SK-N-SH (cell line): ENCODE results near the gene KDM1A. TPM values are rescaled to one million over a fixed set of nuclear protein-coding genes. Genes with fewer than 3 reads are reported as not detected.
A peak's percentile ranks its signal among the peaks of the same experiment; 100 is the strongest.

Experiments used
- CTCF ChIA-PET: fragments of 300-600, 350-600 bp; formaldehyde crosslinking; extraction: SDS; loops from one replicate; lab custom pipeline; 2021; lab: Yijun Ruan, JAX
- POLR2A ChIA-PET: fragments of 350-600 bp; sonication (Branson Sonifier 250); formaldehyde crosslinking; extraction: SDS; loops from one replicate; lab custom pipeline; 2020; ENCODE audit warnings: antibody characterized with exemption, inconsistent platforms; lab: Yijun Ruan, JAX
- DNase-seq: peaks from one replicate; pipeline ENCODE4 v3.0.0; 2012
- H2AFZ ChIP-seq: fragments of 200-600 bp; sonication (generic); 2 replicates; pipeline ENCODE4 v1.8.1; 2016; ENCODE audit warnings: antibody characterized with exemption, mild to moderate bottlenecking, low read depth
- H3F3A ChIP-seq: fragments of 200-600 bp; sonication (generic); replicated peaks from 2 replicates; pipeline ENCODE3; 2016; ENCODE audit warnings: antibody characterized with exemption, mild to moderate bottlenecking; ENCODE audit not compliant: insufficient read depth
- H3K27ac ChIP-seq, 2 experiments: fragments of 200-500 bp in 1 of 2; fragments of 200-600 bp in 1 of 2; sonication (Bioruptor generic) in 1 of 2; sonication (generic), shearing (Covaris generic) in 1 of 2; 2 replicates each; pipeline versions ENCODE4 v1.5.1 to v1.6.1; 2014 to 2016; ENCODE audit warnings: low read depth in 2 of 2, inconsistent platforms in 1 of 2, low read length in 1 of 2, mild to moderate bottlenecking in 1 of 2, mixed read lengths in 1 of 2
- H3K27me3 ChIP-seq: fragments of 200-600 bp; sonication (generic), shearing (Covaris generic); 2 replicates; pipeline ENCODE4 v1.6.1; 2016; ENCODE audit warnings: mixed run types; ENCODE audit not compliant: insufficient read depth
- H3K36me3 ChIP-seq, 2 experiments: fragments of 200-500 bp in 1 of 2; fragments of 200-600 bp in 1 of 2; sonication (Bioruptor generic) in 1 of 2; sonication (generic) in 1 of 2; replicated peaks in 1 of 2; 2 replicates each; pipeline versions ENCODE3 to v1.5.1; 2014 to 2016; ENCODE audit warnings: low read length in 1 of 2, mild to moderate bottlenecking in 1 of 2; ENCODE audit not compliant: insufficient read depth in 2 of 2, control insufficient read depth in 1 of 2
- H3K4me1 ChIP-seq, 2 experiments: fragments of 200-500 bp in 1 of 2; fragments of 200-600 bp in 1 of 2; sonication (Bioruptor generic) in 1 of 2; sonication (generic), shearing (Covaris generic) in 1 of 2; 2 replicates each; pipeline versions ENCODE4 v1.5.1 to v1.6.1; 2014 to 2016; ENCODE audit warnings: low read depth in 1 of 2, low read length in 1 of 2, mixed run types in 1 of 2; ENCODE audit not compliant: insufficient read depth in 2 of 2, control insufficient read depth in 1 of 2
- H3K4me2 ChIP-seq: fragments of 200-600 bp; sonication (generic), shearing (Covaris generic); 2 replicates; pipeline ENCODE4 v1.6.1; 2017; ENCODE audit warnings: mixed run types
- H3K4me3 ChIP-seq, 2 experiments: fragments of 200-500 bp in 1 of 2; fragments of 200-600 bp in 1 of 2; sonication (Bioruptor generic) in 1 of 2; sonication (generic), shearing (Covaris generic) in 1 of 2; 2 replicates each; pipeline versions ENCODE4 v1.5.1 to v1.8.1; 2014 to 2016; ENCODE audit warnings: low read depth in 2 of 2, inconsistent platforms in 1 of 2, low read length in 1 of 2, mild to moderate bottlenecking in 1 of 2, mixed read lengths in 1 of 2, moderate library complexity in 1 of 2
- H3K79me2 ChIP-seq: fragments of 200-600 bp; sonication (generic); 2 replicates; pipeline ENCODE4 v1.8.1; 2017; ENCODE audit warnings: mild to moderate bottlenecking; ENCODE audit not compliant: insufficient read depth
- H3K9ac ChIP-seq: fragments of 200-600 bp; sonication (generic); 2 replicates; pipeline ENCODE4 v1.6.1; 2017; ENCODE audit warnings: mixed run types
- H3K9me2 ChIP-seq: fragments of 200-600 bp; sonication (generic); 2 replicates; pipeline ENCODE4 v1.6.1; 2017; ENCODE audit warnings: mixed run types
- H3K9me3 ChIP-seq: fragments of 200-600 bp; sonication (generic); 2 replicates; pipeline ENCODE4 v1.6.1; 2017; ENCODE audit warnings: mixed run types, mild to moderate bottlenecking, moderate library complexity
- H4K20me1 ChIP-seq: fragments of 200-600 bp; sonication (generic); 2 replicates; pipeline ENCODE4 v1.6.1; 2017; ENCODE audit warnings: mild to moderate bottlenecking, mixed run types; ENCODE audit not compliant: insufficient read depth
- CHD2 ChIP-seq: fragments of 150-350 bp; IDR thresholded peaks from 2 replicates; pipeline ENCODE4 v1.6.1; 2018; ENCODE audit warnings: low read length; ENCODE audit not compliant: partially characterized antibody
- ELF1 ChIP-seq: IDR thresholded peaks from 2 replicates; pipeline ENCODE4 v1.4.0; 2012
- EP300 ChIP-seq, 2 experiments: IDR thresholded peaks; 2 replicates each; pipeline versions ENCODE4 v1.4.0 to v1.6.1; 2012; ENCODE audit warnings: borderline replicate concordance in 1 of 2, low read depth in 1 of 2, low read length in 1 of 2
- FOSL2 ChIP-seq: IDR thresholded peaks from 2 replicates; pipeline ENCODE4 v1.4.0; 2012; ENCODE audit warnings: low read depth, mild to moderate bottlenecking, moderate library complexity, borderline replicate concordance
- FOXJ3 ChIP-seq: sonication (generic); formaldehyde crosslinking; IDR thresholded peaks from 2 replicates; pipeline ENCODE4 v1.5.1; 2020; ENCODE audit warnings: mild to moderate bottlenecking, missing genetic modification reagents
- FOXM1 ChIP-seq: IDR thresholded peaks from 2 replicates; pipeline ENCODE4 v1.4.0; 2012; ENCODE audit warnings: low read depth, mild to moderate bottlenecking
- GABPA ChIP-seq: IDR thresholded peaks from 2 replicates; pipeline ENCODE4 v1.4.0; 2012; ENCODE audit warnings: low read depth, mild to moderate bottlenecking
- GATA2 ChIP-seq: sonication (generic); formaldehyde crosslinking; IDR thresholded peaks from 2 replicates; pipeline ENCODE4 v1.5.0; 2020; ENCODE audit warnings: mild to moderate bottlenecking, missing genetic modification reagents
- JUND ChIP-seq: IDR thresholded peaks from 2 replicates; pipeline ENCODE4 v1.4.0; 2012
- MEF2A ChIP-seq: IDR thresholded peaks from 2 replicates; pipeline ENCODE4 v1.4.0; 2012; ENCODE audit warnings: low read depth, borderline replicate concordance
- NFIC ChIP-seq: IDR thresholded peaks from 2 replicates; pipeline ENCODE4 v1.4.0; 2012; ENCODE audit warnings: borderline replicate concordance
- RAD21 ChIP-seq: IDR thresholded peaks from 2 replicates; pipeline ENCODE4 v1.6.1; 2012; ENCODE audit warnings: mild to moderate bottlenecking, low read length
- RFX5 ChIP-seq: IDR thresholded peaks from 2 replicates; pipeline ENCODE4 v1.6.1; 2012; ENCODE audit warnings: mild to moderate bottlenecking, improper control_type of control experiment, low read length
- RXRA ChIP-seq: IDR thresholded peaks from 2 replicates; pipeline ENCODE4 v1.4.0; 2012; ENCODE audit warnings: low read depth, mild to moderate bottlenecking, borderline replicate concordance
- SMC3 ChIP-seq: IDR thresholded peaks from 2 replicates; pipeline ENCODE4 v1.6.1; 2012; ENCODE audit warnings: low read depth, low read length, improper control_type of control experiment
- TAF1 ChIP-seq: IDR thresholded peaks from 2 replicates; pipeline ENCODE4 v1.6.1; 2012; ENCODE audit warnings: low read depth, mild to moderate bottlenecking, low read length, moderate library complexity, borderline replicate concordance
- TCF12 ChIP-seq: IDR thresholded peaks from 2 replicates; pipeline ENCODE4 v1.4.0; 2012
- TEAD4 ChIP-seq: IDR thresholded peaks from 2 replicates; pipeline ENCODE4 v1.4.0; 2012; ENCODE audit warnings: mild to moderate bottlenecking, borderline replicate concordance; ENCODE audit not compliant: insufficient read depth
- YY1 ChIP-seq: IDR thresholded peaks from 2 replicates; pipeline ENCODE4 v1.4.0; 2012; ENCODE audit warnings: low read depth, mild to moderate bottlenecking
- WGBS: methylation state at CpG from one replicate; pipeline ENCODE4 v1.1.6; 2017; ENCODE audit warnings: low lambda C conversion rate; 5-methylcytosine and 5-hydroxymethylcytosine counted together
- polyA plus RNA-seq, 3 experiments: library from polyadenylated mRNA; depleted of rRNA; stranded (reverse); fragments of >200 nt; gene quantifications; 2 replicates each; pipeline ENCODE4 v1.2.3, GENCODE V29; 2012
- TF ChIP-seq, protein P1 (sequence below): fragments of 150-350 bp; IDR thresholded peaks from 2 replicates; pipeline ENCODE4 v1.6.1; 2017; ENCODE audit warnings: antibody characterized with exemption, low read length, low read depth, borderline replicate concordance
- TF ChIP-seq, protein P2 (sequence below): IDR thresholded peaks from 2 replicates; pipeline ENCODE4 v1.6.1; 2012; ENCODE audit warnings: mild to moderate bottlenecking, low read depth, low read length, moderate library complexity
- TF ChIP-seq, protein P3 (sequence below): IDR thresholded peaks from 2 replicates; pipeline ENCODE4; 2012
- TF ChIP-seq, protein P4 (sequence below): fragments of 150-350 bp; IDR thresholded peaks from 2 replicates; pipeline ENCODE4 v1.6.1; 2016; ENCODE audit warnings: mild to moderate bottlenecking, low read depth, low read length
- TF ChIP-seq, protein P5 (sequence below): IDR thresholded peaks from 2 replicates; pipeline ENCODE4 v1.4.0; 2012; ENCODE audit warnings: low read depth
- TF ChIP-seq, protein P6 (sequence below): IDR thresholded peaks from 2 replicates; pipeline ENCODE4 v1.4.0; 2012; ENCODE audit warnings: low read depth, borderline replicate concordance

Gene KDM1A
- polyA plus RNA-seq, 1 of the 3 experiments (the other 2 are of a cell fraction): 71.0 TPM

DNA sequence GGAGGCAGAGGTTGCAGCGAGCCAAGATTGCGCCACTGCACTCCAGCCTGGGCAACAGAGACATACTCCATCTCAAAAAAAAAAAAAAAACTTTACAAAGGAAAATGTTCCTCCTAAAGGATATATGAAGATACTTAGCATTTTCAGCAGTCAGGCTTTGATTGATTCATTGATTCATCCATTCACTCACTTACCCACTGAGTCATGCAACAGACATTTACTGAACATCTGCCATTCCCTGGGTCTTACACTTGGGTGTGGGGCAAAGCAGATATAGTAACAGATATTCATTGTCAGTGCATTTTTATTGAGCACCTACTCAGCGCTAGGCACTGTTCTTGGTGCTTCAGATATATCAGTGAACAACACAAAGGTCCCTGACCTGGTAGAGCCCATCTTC lies 41.0 kb upstream of the KDM1A start:
- Histone ChIP-seq H3K27ac (no peak overlapping the region), H3K9me3 (no peaks in the 10 kb centered on the region), H3K4me1 (peaks cover 0 to 13% of the 10 kb centered on the region in 2 experiments; a peak in 2 of 4 replicates), H3K4me3 (no peak overlapping the region), H3K4me2 (no peak overlapping the region), H3K9me2 (no peaks in the 10 kb centered on the region), H3K9ac (no peak overlapping the region), H3K36me3 (no peaks in the 10 kb centered on the region), H3F3A (peaks cover 3% of the 10 kb centered on the region), H3K27me3 (no peaks in the 10 kb centered on the region; the same call in 1 of the 2 replicates), H2AFZ (no peak overlapping the region), H3K79me2 (no peaks in the 10 kb centered on the region), H4K20me1 (no peaks in the 10 kb centered on the region)
- POLR2A ChIA-PET: no interaction called here
- 84% methylated on average over 3 of the region's 3 CpGs for WGBS
- no peak for DNase-seq
- CTCF ChIA-PET: interaction anchor here (1.7 to 11.2 kb wide), 4 partner anchors 13 to 212 kb away, joined by 4 to 159 read pairs (median 10); no protein-coding TSS in a partner anchor
- TF ChIP-seq RFX5: no peak
- TF ChIP-seq FOSL2: peak; percentile 68; the same call in 1 of the 2 replicates
- TF ChIP-seq, protein P1, sequence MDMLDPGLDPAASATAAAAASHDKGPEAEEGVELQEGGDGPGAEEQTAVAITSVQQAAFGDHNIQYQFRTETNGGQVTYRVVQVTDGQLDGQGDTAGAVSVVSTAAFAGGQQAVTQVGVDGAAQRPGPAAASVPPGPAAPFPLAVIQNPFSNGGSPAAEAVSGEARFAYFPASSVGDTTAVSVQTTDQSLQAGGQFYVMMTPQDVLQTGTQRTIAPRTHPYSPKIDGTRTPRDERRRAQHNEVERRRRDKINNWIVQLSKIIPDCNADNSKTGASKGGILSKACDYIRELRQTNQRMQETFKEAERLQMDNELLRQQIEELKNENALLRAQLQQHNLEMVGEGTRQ: no peak
- TF ChIP-seq CHD2: no peak
- TF ChIP-seq GATA2 (CRISPR knock-in tag): no peak
- TF ChIP-seq ELF1: no peak
- no peak for TF ChIP-seq EP300 (IDR thresholded peaks at IDR 0.05; ENCODE audit: borderline replicate concordance in 1 of 2, low read depth in 1 of 2, low read length in 1 of 2)
- no peak for TF ChIP-seq RAD21
- no peak for TF ChIP-seq FOXM1
- TF ChIP-seq, protein P2, sequence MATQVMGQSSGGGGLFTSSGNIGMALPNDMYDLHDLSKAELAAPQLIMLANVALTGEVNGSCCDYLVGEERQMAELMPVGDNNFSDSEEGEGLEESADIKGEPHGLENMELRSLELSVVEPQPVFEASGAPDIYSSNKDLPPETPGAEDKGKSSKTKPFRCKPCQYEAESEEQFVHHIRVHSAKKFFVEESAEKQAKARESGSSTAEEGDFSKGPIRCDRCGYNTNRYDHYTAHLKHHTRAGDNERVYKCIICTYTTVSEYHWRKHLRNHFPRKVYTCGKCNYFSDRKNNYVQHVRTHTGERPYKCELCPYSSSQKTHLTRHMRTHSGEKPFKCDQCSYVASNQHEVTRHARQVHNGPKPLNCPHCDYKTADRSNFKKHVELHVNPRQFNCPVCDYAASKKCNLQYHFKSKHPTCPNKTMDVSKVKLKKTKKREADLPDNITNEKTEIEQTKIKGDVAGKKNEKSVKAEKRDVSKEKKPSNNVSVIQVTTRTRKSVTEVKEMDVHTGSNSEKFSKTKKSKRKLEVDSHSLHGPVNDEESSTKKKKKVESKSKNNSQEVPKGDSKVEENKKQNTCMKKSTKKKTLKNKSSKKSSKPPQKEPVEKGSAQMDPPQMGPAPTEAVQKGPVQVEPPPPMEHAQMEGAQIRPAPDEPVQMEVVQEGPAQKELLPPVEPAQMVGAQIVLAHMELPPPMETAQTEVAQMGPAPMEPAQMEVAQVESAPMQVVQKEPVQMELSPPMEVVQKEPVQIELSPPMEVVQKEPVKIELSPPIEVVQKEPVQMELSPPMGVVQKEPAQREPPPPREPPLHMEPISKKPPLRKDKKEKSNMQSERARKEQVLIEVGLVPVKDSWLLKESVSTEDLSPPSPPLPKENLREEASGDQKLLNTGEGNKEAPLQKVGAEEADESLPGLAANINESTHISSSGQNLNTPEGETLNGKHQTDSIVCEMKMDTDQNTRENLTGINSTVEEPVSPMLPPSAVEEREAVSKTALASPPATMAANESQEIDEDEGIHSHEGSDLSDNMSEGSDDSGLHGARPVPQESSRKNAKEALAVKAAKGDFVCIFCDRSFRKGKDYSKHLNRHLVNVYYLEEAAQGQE: no peak
- TF ChIP-seq GABPA: no peak
- no peak for TF ChIP-seq YY1
- TF ChIP-seq MEF2A: no peak
- TF ChIP-seq, protein P3, sequence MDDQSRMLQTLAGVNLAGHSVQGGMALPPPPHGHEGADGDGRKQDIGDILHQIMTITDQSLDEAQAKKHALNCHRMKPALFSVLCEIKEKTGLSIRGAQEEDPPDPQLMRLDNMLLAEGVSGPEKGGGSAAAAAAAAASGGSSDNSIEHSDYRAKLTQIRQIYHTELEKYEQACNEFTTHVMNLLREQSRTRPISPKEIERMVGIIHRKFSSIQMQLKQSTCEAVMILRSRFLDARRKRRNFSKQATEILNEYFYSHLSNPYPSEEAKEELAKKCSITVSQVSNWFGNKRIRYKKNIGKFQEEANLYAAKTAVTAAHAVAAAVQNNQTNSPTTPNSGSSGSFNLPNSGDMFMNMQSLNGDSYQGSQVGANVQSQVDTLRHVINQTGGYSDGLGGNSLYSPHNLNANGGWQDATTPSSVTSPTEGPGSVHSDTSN: peak; percentile 92
- no peak for TF ChIP-seq RXRA
- no peak for TF ChIP-seq SMC3
- peak; percentile 12; the same call in 1 of the 2 replicates for TF ChIP-seq TEAD4
- TF ChIP-seq NFIC: no peak
- peak; percentile 77 for TF ChIP-seq TCF12
- TF ChIP-seq, protein P4, sequence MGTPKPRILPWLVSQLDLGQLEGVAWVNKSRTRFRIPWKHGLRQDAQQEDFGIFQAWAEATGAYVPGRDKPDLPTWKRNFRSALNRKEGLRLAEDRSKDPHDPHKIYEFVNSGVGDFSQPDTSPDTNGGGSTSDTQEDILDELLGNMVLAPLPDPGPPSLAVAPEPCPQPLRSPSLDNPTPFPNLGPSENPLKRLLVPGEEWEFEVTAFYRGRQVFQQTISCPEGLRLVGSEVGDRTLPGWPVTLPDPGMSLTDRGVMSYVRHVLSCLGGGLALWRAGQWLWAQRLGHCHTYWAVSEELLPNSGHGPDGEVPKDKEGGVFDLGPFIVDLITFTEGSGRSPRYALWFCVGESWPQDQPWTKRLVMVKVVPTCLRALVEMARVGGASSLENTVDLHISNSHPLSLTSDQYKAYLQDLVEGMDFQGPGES: no peak
- TF ChIP-seq, protein P5, sequence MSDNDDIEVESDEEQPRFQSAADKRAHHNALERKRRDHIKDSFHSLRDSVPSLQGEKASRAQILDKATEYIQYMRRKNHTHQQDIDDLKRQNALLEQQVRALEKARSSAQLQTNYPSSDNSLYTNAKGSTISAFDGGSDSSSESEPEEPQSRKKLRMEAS: no peak
- TF ChIP-seq, protein P6, sequence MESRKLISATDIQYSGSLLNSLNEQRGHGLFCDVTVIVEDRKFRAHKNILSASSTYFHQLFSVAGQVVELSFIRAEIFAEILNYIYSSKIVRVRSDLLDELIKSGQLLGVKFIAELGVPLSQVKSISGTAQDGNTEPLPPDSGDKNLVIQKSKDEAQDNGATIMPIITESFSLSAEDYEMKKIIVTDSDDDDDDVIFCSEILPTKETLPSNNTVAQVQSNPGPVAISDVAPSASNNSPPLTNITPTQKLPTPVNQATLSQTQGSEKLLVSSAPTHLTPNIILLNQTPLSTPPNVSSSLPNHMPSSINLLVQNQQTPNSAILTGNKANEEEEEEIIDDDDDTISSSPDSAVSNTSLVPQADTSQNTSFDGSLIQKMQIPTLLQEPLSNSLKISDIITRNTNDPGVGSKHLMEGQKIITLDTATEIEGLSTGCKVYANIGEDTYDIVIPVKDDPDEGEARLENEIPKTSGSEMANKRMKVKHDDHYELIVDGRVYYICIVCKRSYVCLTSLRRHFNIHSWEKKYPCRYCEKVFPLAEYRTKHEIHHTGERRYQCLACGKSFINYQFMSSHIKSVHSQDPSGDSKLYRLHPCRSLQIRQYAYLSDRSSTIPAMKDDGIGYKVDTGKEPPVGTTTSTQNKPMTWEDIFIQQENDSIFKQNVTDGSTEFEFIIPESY: no peak
- no peak for TF ChIP-seq FOXJ3
- no peak for TF ChIP-seq TAF1
- peak; percentile 73 for TF ChIP-seq JUND
